ENCODE measurements around the gene PDE3B. TPM values are rescaled to one million over a fixed set of nuclear protein-coding genes. Genes with fewer than 3 reads are reported as not detected.
"Not testable (repeated sequence)": the region's sequence is repeated elsewhere in the genome, so short reads cannot be mapped to it uniquely, and the experiment has no call there.

PDE3B gene
- total RNA-seq, 1 donor from 2014 or later, result 4.0 TPM

GRCh38 chr11:14702760-14703159 lies 59.2 kb downstream of the PDE3B start:
- H3K27ac Mint-ChIP-seq (ENCODE audit: unreplicated experiment), result no peak overlapping the region
- DNase-seq (ENCODE audit: low spot score), result no peak

GRCh38 chr11:14703731-14704130 lies 60.1 kb downstream of the PDE3B start:
- DNase-seq (ENCODE audit: low spot score), result no peak
- no peaks in the 10 kb centered on the region for H3K4me1 Mint-ChIP-seq (ENCODE audit: unreplicated experiment)
- no peaks in the 10 kb centered on the region for H3K36me3 Mint-ChIP-seq (ENCODE audit: low read depth, unreplicated experiment)
- no peak overlapping the region for H3K27ac Mint-ChIP-seq (ENCODE audit: unreplicated experiment)
- no peak for TF ChIP-seq CTCF (IDR thresholded peaks at IDR 0.05; ENCODE audit: unreplicated experiment)
- no peak overlapping the region for H3K4me3 Mint-ChIP-seq (ENCODE audit: unreplicated experiment)
- H3K9me3 Mint-ChIP-seq (ENCODE audit: unreplicated experiment), result no peaks in the 10 kb centered on the region
- peaks cover 2% of the 10 kb centered on the region for H3K27me3 Mint-ChIP-seq (ENCODE audit: unreplicated experiment)

More at GRCh38 chr11:14702760-14703159, 59.2 kb downstream of the PDE3B start:
- Mint-ChIP-seq H3K4me3 (ENCODE audit: unreplicated experiment) (no peak overlapping the region), H3K9me3 (ENCODE audit: unreplicated experiment) (no peaks in the 10 kb centered on the region), H3K27me3 (ENCODE audit: unreplicated experiment) (peaks cover 2% of the 10 kb centered on the region), H3K4me1 (ENCODE audit: unreplicated experiment) (no peaks in the 10 kb centered on the region), H3K36me3 (ENCODE audit: low read depth, unreplicated experiment) (no peaks in the 10 kb centered on the region)
- no peak for TF ChIP-seq CTCF (IDR thresholded peaks at IDR 0.05; ENCODE audit: unreplicated experiment)

- H3K27me3 Mint-ChIP-seq (ENCODE audit: unreplicated experiment), result peaks cover 2% of the 10 kb centered on the region
- H3K36me3 Mint-ChIP-seq (ENCODE audit: low read depth, unreplicated experiment), result no peaks in the 10 kb centered on the region
- DNase-seq (ENCODE audit: low spot score), result no peak
- no peak for TF ChIP-seq CTCF (IDR thresholded peaks at IDR 0.05; ENCODE audit: unreplicated experiment)
- H3K4me1 Mint-ChIP-seq (ENCODE audit: unreplicated experiment), result no peaks in the 10 kb centered on the region
- H3K4me3 Mint-ChIP-seq (ENCODE audit: unreplicated experiment), result no peak overlapping the region
- no peak overlapping the region for H3K27ac Mint-ChIP-seq (ENCODE audit: unreplicated experiment)
- H3K9me3 Mint-ChIP-seq (ENCODE audit: unreplicated experiment), result no peaks in the 10 kb centered on the region
Measured at GRCh38 chr11:14705067-14705466, 61.5 kb downstream of the PDE3B start.

- Mint-ChIP-seq H3K4me1 (ENCODE audit: unreplicated experiment) (peaks cover 3% of the 10 kb centered on the region), H3K27ac (ENCODE audit: unreplicated experiment) (no peak overlapping the region), H3K27me3 (ENCODE audit: unreplicated experiment) (peaks cover 1% of the 10 kb centered on the region), H3K9me3 (ENCODE audit: unreplicated experiment) (no peaks in the 10 kb centered on the region), H3K36me3 (ENCODE audit: low read depth, unreplicated experiment) (no peaks in the 10 kb centered on the region), H3K4me3 (ENCODE audit: unreplicated experiment) (no peak overlapping the region)
- no peak for TF ChIP-seq CTCF (IDR thresholded peaks at IDR 0.05; ENCODE audit: unreplicated experiment)
- no peak for DNase-seq (ENCODE audit: low spot score)
Measured at GRCh38 chr11:14713496-14714244, 70.1 kb downstream of the PDE3B start.

- H3K4me3 Mint-ChIP-seq (ENCODE audit: unreplicated experiment); H3K27ac Mint-ChIP-seq (ENCODE audit: unreplicated experiment); H3K36me3 Mint-ChIP-seq (ENCODE audit: low read depth, unreplicated experiment); H3K27me3 Mint-ChIP-seq (ENCODE audit: unreplicated experiment); H3K4me1 Mint-ChIP-seq (ENCODE audit: unreplicated experiment); H3K9me3 Mint-ChIP-seq (ENCODE audit: unreplicated experiment); DNase-seq (ENCODE audit: low spot score): not testable (repeated sequence)
Measured at GRCh38 chr11:14715669-14716068, 72.1 kb downstream of the PDE3B start.
